PC-9 (cell line): ENCODE measurements around the gene SLC13A1. TPM values are rescaled to one million over a fixed set of nuclear protein-coding genes. Genes with fewer than 3 reads are reported as not detected.
A peak's percentile ranks its signal among the peaks of the same experiment; 100 is the strongest.

ENCODE experiments used
- BruUV-seq: library from RNA; stranded (reverse); fragments of 400-500 nt; replicated peaks from 2 replicates; lab custom pipeline; 2021; lab: Mats Ljungman, UMichigan
- CTCF ChIA-PET: fragments of 300-600 bp; sonication (Branson Sonifier 250); formaldehyde crosslinking; loops from one replicate; lab custom pipeline; 2022; ENCODE audit warnings: antibody characterized with exemption; lab: Charles Lee
- POLR2A ChIA-PET: fragments of 300-600 bp; sonication (Branson Sonifier 250); formaldehyde crosslinking; loops from one replicate; lab custom pipeline; 2022; ENCODE audit warnings: antibody characterized with exemption; ENCODE audit not compliant: unreplicated experiment; lab: Charles Lee
- DNase-seq, 2 experiments: peaks; one replicate each; pipeline versions ENCODE4 v3.0.0 to v3.0.0-alpha.2; 2015 to 2022; ENCODE audit warnings: mixed read lengths in 1 of 2
- H2AFZ ChIP-seq: fragments of 200-600 bp; sonication (generic); 2 replicates; pipeline ENCODE4 v1.8.1; 2017; ENCODE audit warnings: antibody characterized with exemption
- H3F3A ChIP-seq: fragments of 200-600 bp; sonication (generic); 2 replicates; pipeline ENCODE4 v1.8.1; 2017; ENCODE audit warnings: antibody characterized with exemption, mild to moderate bottlenecking, low read depth; ENCODE audit not compliant: insufficient read depth
- H3K27ac ChIP-seq: fragments of 200-600 bp; sonication (generic); 2 replicates; pipeline ENCODE4 v1.6.1; 2016; ENCODE audit warnings: mixed run types
- H3K27me3 ChIP-seq: fragments of 200-600 bp; sonication (generic); 2 replicates; pipeline ENCODE4 v1.6.1; 2016; ENCODE audit warnings: low read depth, mixed run types; ENCODE audit not compliant: insufficient read depth
- H3K36me3 ChIP-seq: fragments of 200-600 bp; sonication (generic); 2 replicates; pipeline ENCODE4 v1.6.1; 2016; ENCODE audit warnings: low read depth, mixed run types
- H3K4me1 ChIP-seq: fragments of 200-600 bp; sonication (generic); replicated peaks from 2 replicates; pipeline ENCODE4 v1.6.1; 2016; ENCODE audit warnings: mixed run types; ENCODE audit not compliant: insufficient read depth
- H3K4me2 ChIP-seq: fragments of 200-600 bp; sonication (generic); 2 replicates; pipeline ENCODE4 v1.6.1; 2017; ENCODE audit warnings: mixed run types
- H3K4me3 ChIP-seq: fragments of 200-600 bp; sonication (generic); 2 replicates; pipeline ENCODE4 v1.6.1; 2016; ENCODE audit warnings: mixed run types
- H3K79me2 ChIP-seq: fragments of 200-600 bp; sonication (generic); 2 replicates; pipeline ENCODE4 v1.6.1; 2017; ENCODE audit warnings: low read depth, mixed run types
- H3K9me2 ChIP-seq: fragments of 200-600 bp; sonication (generic); 2 replicates; pipeline ENCODE4 v1.8.1; 2017; ENCODE audit warnings: mild to moderate bottlenecking; ENCODE audit not compliant: insufficient read depth
- H3K9me3 ChIP-seq: fragments of 200-600 bp; sonication (generic); 2 replicates; pipeline ENCODE4 v1.8.1; 2016; ENCODE audit warnings: low read depth; ENCODE audit not compliant: insufficient read depth
- H4K20me1 ChIP-seq: fragments of 200-600 bp; sonication (generic); 2 replicates; pipeline ENCODE4 v1.8.1; 2017; ENCODE audit not compliant: insufficient read depth
- CTCF ChIP-seq: fragments of 200-600 bp; sonication (generic); conservative IDR thresholded peaks from 2 replicates; pipeline ENCODE4 v1.6.1; 2017; ENCODE audit warnings: mixed run types, antibody characterized with exemption, mild to moderate bottlenecking, moderate library complexity
- EZH2 ChIP-seq: fragments of 200-600 bp; sonication (generic); IDR thresholded peaks from 2 replicates; pipeline ENCODE4 v1.8.0; 2017; ENCODE audit warnings: antibody characterized with exemption, low read depth
- intact Hi-C: fragments of 100-400 bp; cut with micrococcal nuclease; formaldehyde crosslinking; loops from one replicate; pipeline ENCODE4 v1.10.0; 2022; ENCODE audit not compliant: unreplicated experiment
- total RNA-seq: library from RNA; stranded (reverse); gene quantifications from 2 replicates; pipeline ENCODE4 v1.2.3, GENCODE V29; 2021

The SLC13A1 gene
- total RNA-seq, 1 experiment from 2014 or later: not detected

- Histone ChIP-seq H3K9me2 (0 out of 2 replicates have a peak, but pooled peaks cover 5% of the 10 kb centered on the region), H3F3A (peaks cover 5% of the 10 kb centered on the region; the same call in 1 of the 2 replicates), H4K20me1 (no peaks in the 10 kb centered on the region), H3K4me1 (peaks cover 13% of the 10 kb centered on the region), H3K79me2 (no peaks in the 10 kb centered on the region), H3K9me3 (no peaks in the 10 kb centered on the region), H3K27me3 (no peaks in the 10 kb centered on the region), H3K36me3 (no peaks in the 10 kb centered on the region), H3K27ac (peak overlapping the region; percentile 65), H3K4me2 (peak overlapping the region; percentile 28; the same call in 1 of the 2 replicates), H2AFZ (peak overlapping the region; percentile 55; the same call in 1 of the 2 replicates), H3K4me3 (no peak overlapping the region)
- intact Hi-C loops: loop anchor here (1.0 kb wide), 1 partner anchor 51 kb away; no protein-coding TSS in a partner anchor
- TF ChIP-seq EZH2 (no peak), CTCF (no peak)
- ChIA-PET CTCF (interaction anchor here (0.6 kb wide), 1 partner anchor 535 kb away, joined by 3 read pairs; no protein-coding TSS in a partner anchor), POLR2A (interaction anchor here (0.6 kb wide), 1 partner anchor 50 kb away, joined by 5 read pairs; no protein-coding TSS in a partner anchor)
- DNase-seq: peak; percentile 54
- no TSS peak for BruUV-seq
These were observed 8.6 kb downstream of the SLC13A1 start for GRCh38 chr7:123191132-123191531.

- H3K9me3 ChIP-seq: no peaks in the 10 kb centered on the region
- no peaks in the 10 kb centered on the region for H3K79me2 ChIP-seq
- BruUV-seq: no TSS peak
- intact Hi-C loops: no loop called here
- H3K9me2 ChIP-seq: no peaks in the 10 kb centered on the region
- H3K4me2 ChIP-seq: 0 out of 2 replicates have a peak overlapping the region, but pooled peaks have one; percentile 28
- no peaks in the 10 kb centered on the region for H3K36me3 ChIP-seq
- ChIA-PET POLR2A (no interaction called here), CTCF (interaction anchor here (0.6 kb wide), 1 partner anchor 534 kb away, joined by 3 read pairs; no protein-coding TSS in a partner anchor)
- no peaks in the 10 kb centered on the region for H3K27me3 ChIP-seq
- H3K4me3 ChIP-seq: no peak overlapping the region
- no peak overlapping the region for H3K27ac ChIP-seq
- peaks cover 13% of the 10 kb centered on the region for H3K4me1 ChIP-seq
- H3F3A ChIP-seq: peaks cover 5% of the 10 kb centered on the region; the same call in 1 of the 2 replicates
- no peak for DNase-seq
- H2AFZ ChIP-seq: no peak overlapping the region
- H4K20me1 ChIP-seq: no peaks in the 10 kb centered on the region
- TF ChIP-seq EZH2: no peak
These were observed 9.5 kb downstream of the SLC13A1 start for GRCh38 chr7:123190109-123190831.

GRCh38 chr7:123185756-123186155, 14.0 kb downstream of the SLC13A1 start:
- BruUV-seq: no TSS peak
- peaks cover 5% of the 10 kb centered on the region; the same call in 1 of the 2 replicates for H3K4me1 ChIP-seq
- H3K27me3 ChIP-seq: no peaks in the 10 kb centered on the region
- H3K79me2 ChIP-seq: no peaks in the 10 kb centered on the region
- no peak for DNase-seq
- TF ChIP-seq CTCF (no peak), EZH2 (no peak)
- no peaks in the 10 kb centered on the region for H3K9me2 ChIP-seq
- H2AFZ ChIP-seq: no peak overlapping the region
- H3F3A ChIP-seq: peaks cover under 1% of the 10 kb centered on the region; the same call in 1 of the 2 replicates
- H3K36me3 ChIP-seq: no peaks in the 10 kb centered on the region
- intact Hi-C loops: no loop called here
- no peak overlapping the region for H3K4me2 ChIP-seq
- H4K20me1 ChIP-seq: no peaks in the 10 kb centered on the region
- CTCF ChIA-PET: no interaction called here
- no peaks in the 10 kb centered on the region; the same call in 1 of the 2 replicates for H3K9me3 ChIP-seq
- H3K27ac ChIP-seq: no peak overlapping the region
- POLR2A ChIA-PET: no interaction called here
- no peak overlapping the region for H3K4me3 ChIP-seq
